IMR-90 (cell line): ENCODE data around the gene ADIG. TPM values are rescaled to one million over a fixed set of nuclear protein-coding genes. Genes with fewer than 3 reads are reported as not detected.

Experiments used
- ATAC-seq: fragments of 200-7000 bp; cut with Tn5 transposase; 2 replicates; pipeline ENCODE4 v1.9.1; 2020; ENCODE audit warnings: low read depth, mild to moderate bottlenecking, moderate library complexity
- BruUV-seq: library from RNA; stranded (reverse); fragments of 400-500 nt; replicated peaks from 2 replicates; lab custom pipeline; 2021; lab: Mats Ljungman, UMichigan
- CTCF ChIA-PET: fragments of 300-600 bp; formaldehyde crosslinking; extraction: SDS; loops from one replicate; lab custom pipeline; 2021; ENCODE audit warnings: antibody characterized with exemption; lab: Yijun Ruan, JAX
- POLR2A ChIA-PET: fragments of 300-600 bp; sonication (Branson Sonifier 250); formaldehyde crosslinking; loops from one replicate; lab custom pipeline; 2022; ENCODE audit warnings: antibody characterized with exemption; ENCODE audit not compliant: unreplicated experiment; lab: Charles Lee
- DNase-seq: peaks from one replicate; pipeline ENCODE4 v3.0.0; 2013
- H2AFZ ChIP-seq: replicated peaks from 2 replicates; pipeline ENCODE3; 2013; ENCODE audit warnings: low read length, mild to moderate bottlenecking; ENCODE audit not compliant: poor library complexity
- H2AK5ac ChIP-seq: 2 replicates; pipeline ENCODE4 v1.6.1; 2013; ENCODE audit warnings: low read depth, low read length, inconsistent platforms
- H2AK9ac ChIP-seq: replicated peaks from 2 replicates; pipeline ENCODE3; 2013; ENCODE audit warnings: mild to moderate bottlenecking, low read depth, low read length, moderate library complexity; ENCODE audit not compliant: poor library complexity
- H2BK120ac ChIP-seq: 2 replicates; pipeline ENCODE4 v1.6.1; 2013; ENCODE audit warnings: low read depth, low read length, inconsistent platforms
- H2BK15ac ChIP-seq: 3 replicates; pipeline ENCODE4 v1.6.1; 2013; ENCODE audit warnings: low read depth, low read length, inconsistent platforms
- H2BK20ac ChIP-seq: 2 replicates; pipeline ENCODE4 v1.6.1; 2013; ENCODE audit warnings: low read depth, mild to moderate bottlenecking, inconsistent platforms, low read length, moderate library complexity
- H2BK5ac ChIP-seq: 2 replicates; pipeline ENCODE4 v1.6.1; 2013; ENCODE audit warnings: mild to moderate bottlenecking, low read depth, low read length, inconsistent platforms; ENCODE audit not compliant: poor library complexity, severe bottlenecking
- H3K14ac ChIP-seq: replicated peaks from 2 replicates; pipeline ENCODE4 v1.6.1; 2013; ENCODE audit warnings: low read depth, low read length, inconsistent platforms
- H3K18ac ChIP-seq: 2 replicates; pipeline ENCODE4 v1.6.1; 2013; ENCODE audit warnings: low read depth, low read length, control low read depth
- H3K23ac ChIP-seq: 2 replicates; pipeline ENCODE4 v1.6.1; 2013; ENCODE audit warnings: low read depth, low read length, inconsistent platforms
- H3K27ac ChIP-seq: 2 replicates; pipeline ENCODE4 v1.5.1; 2013; ENCODE audit warnings: mild to moderate bottlenecking, control low read depth, low read length; ENCODE audit not compliant: insufficient read depth
- H3K27me3 ChIP-seq: 2 replicates; pipeline ENCODE4 v1.6.1; 2013; ENCODE audit warnings: low read length; ENCODE audit not compliant: control insufficient read depth, insufficient read depth
- H3K36me3 ChIP-seq: 2 replicates; pipeline ENCODE4 v1.6.1; 2013; ENCODE audit warnings: low read length, mixed read lengths; ENCODE audit not compliant: control insufficient read depth, insufficient read depth
- H3K4ac ChIP-seq: 2 replicates; pipeline ENCODE4 v1.6.1; 2013; ENCODE audit warnings: low read depth, low read length, inconsistent platforms
- H3K4me1 ChIP-seq: 2 replicates; pipeline ENCODE4 v1.6.1; 2013; ENCODE audit warnings: low read length, mixed read lengths; ENCODE audit not compliant: control insufficient read depth, insufficient read depth
- H3K4me2 ChIP-seq: 2 replicates; pipeline ENCODE4 v1.6.1; 2013; ENCODE audit warnings: low read depth, mild to moderate bottlenecking, control low read depth, low read length, moderate library complexity
- H3K4me3 ChIP-seq: 2 replicates; pipeline ENCODE4 v1.5.1; 2013; ENCODE audit warnings: low read depth, mild to moderate bottlenecking, control low read depth, low read length, moderate library complexity; ENCODE audit not compliant: insufficient read depth
- H3K56ac ChIP-seq: 2 replicates; pipeline ENCODE4 v1.6.1; 2013; ENCODE audit warnings: low read length, inconsistent platforms; ENCODE audit not compliant: insufficient read depth; ENCODE audit errors: extremely low read depth
- H3K79me1 ChIP-seq, 2 experiments: 2 replicates each; pipeline ENCODE4 v1.6.1; 2013; ENCODE audit warnings: low read length in 2 of 2, inconsistent platforms in 1 of 2, low read depth in 1 of 2
- H3K9ac ChIP-seq: 2 replicates; pipeline ENCODE4 v1.6.1; 2013; ENCODE audit warnings: low read depth, low read length, control low read depth
- H3K9me1 ChIP-seq: 2 replicates; pipeline ENCODE4 v1.6.1; 2013; ENCODE audit warnings: low read length, inconsistent platforms; ENCODE audit not compliant: insufficient read depth
- H3K9me3 ChIP-seq: 2 replicates; pipeline ENCODE4 v1.6.1; 2013; ENCODE audit warnings: low read length; ENCODE audit not compliant: control insufficient read depth, insufficient read depth
- H4K20me1 ChIP-seq: 2 replicates; pipeline ENCODE4 v1.6.1; 2013; ENCODE audit warnings: low read length, inconsistent platforms; ENCODE audit not compliant: insufficient read depth
- H4K5ac ChIP-seq: 2 replicates; pipeline ENCODE4 v1.6.1; 2013; ENCODE audit warnings: mild to moderate bottlenecking, low read depth, low read length, control low read depth
- H4K8ac ChIP-seq, 2 experiments: 2 replicates each; pipeline ENCODE4 v1.6.1; 2013; ENCODE audit warnings: low read depth in 2 of 2, low read length in 2 of 2, control low read depth in 1 of 2, inconsistent platforms in 1 of 2
- H4K91ac ChIP-seq: 2 replicates; pipeline ENCODE4 v1.6.1; 2013; ENCODE audit warnings: low read depth, low read length, inconsistent platforms; ENCODE audit not compliant: insufficient read depth
- BHLHE40 ChIP-seq: fragments of 150-350 bp; IDR thresholded peaks from 2 replicates; pipeline ENCODE4 v1.6.1; 2016; ENCODE audit warnings: mild to moderate bottlenecking, low read depth, low read length
- CEBPB ChIP-seq: IDR thresholded peaks from 2 replicates; pipeline ENCODE4 v1.6.1; 2012; ENCODE audit warnings: low read depth, low read length, improper control_type of control experiment
- CHD1 ChIP-seq: IDR thresholded peaks from 2 replicates; pipeline ENCODE4 v1.6.1; 2012; ENCODE audit warnings: low read depth, low read length, improper control_type of control experiment
- FOS ChIP-seq: fragments of 150-350 bp; IDR thresholded peaks from 2 replicates; pipeline ENCODE4 v1.6.1; 2016; ENCODE audit warnings: low read depth, low read length
- MAFK ChIP-seq: IDR thresholded peaks from 2 replicates; pipeline ENCODE4 v1.6.1; 2012; ENCODE audit warnings: low read depth, low read length, improper control_type of control experiment
- MAZ ChIP-seq: IDR thresholded peaks from 2 replicates; pipeline ENCODE4 v1.6.1; 2012; ENCODE audit warnings: low read depth, mild to moderate bottlenecking, low read length, improper control_type of control experiment, moderate library complexity, borderline replicate concordance
- MXI1 ChIP-seq: IDR thresholded peaks from 2 replicates; pipeline ENCODE4 v1.6.1; 2012; ENCODE audit warnings: low read depth, mild to moderate bottlenecking, low read length, moderate library complexity, borderline replicate concordance
- NFE2L2 ChIP-seq: fragments of 150-350 bp; IDR thresholded peaks from 2 replicates; pipeline ENCODE4 v1.6.1; 2016; ENCODE audit warnings: low read depth, mild to moderate bottlenecking, low read length
- POLR2A ChIP-seq: IDR thresholded peaks from 2 replicates; pipeline ENCODE4 v1.6.1; 2012; ENCODE audit warnings: mild to moderate bottlenecking, low read depth, low read length
- RAD21 ChIP-seq: IDR thresholded peaks from 2 replicates; pipeline ENCODE4 v1.6.1; 2012; ENCODE audit warnings: low read length, improper control_type of control experiment
- RCOR1 ChIP-seq: IDR thresholded peaks from 2 replicates; pipeline ENCODE4 v1.6.1; 2012; ENCODE audit warnings: mild to moderate bottlenecking, low read length, improper control_type of control experiment; ENCODE audit not compliant: insufficient replicate concordance
- RFX5 ChIP-seq: IDR thresholded peaks from 2 replicates; pipeline ENCODE4 v1.8.0; 2012; ENCODE audit warnings: low read depth, mild to moderate bottlenecking, low read length, moderate library complexity
- SMC3 ChIP-seq: fragments of 150-350 bp; IDR thresholded peaks from 2 replicates; pipeline ENCODE4 v1.6.1; 2016; ENCODE audit warnings: low read depth, mild to moderate bottlenecking, antibody characterized with exemption, low read length, moderate library complexity
- dilution Hi-C: fragments of 300-500 bp; cut with HindIII; formaldehyde crosslinking; loops from one replicate; pipeline ENCODE4 v1.14.3; 2018; ENCODE audit warnings: low sequenced_read_pairs; ENCODE audit not compliant: unreplicated experiment
- in situ Hi-C: fragments of 300-500 bp; cut with MboI; formaldehyde crosslinking; loops from 3 replicates; pipeline ENCODE4 v1.14.3; 2019; ENCODE audit warnings: low sequenced_read_pairs, inconsistent platforms, mixed read lengths
- intact Hi-C: fragments of 100-400 bp; cut with micrococcal nuclease; formaldehyde crosslinking; loops from 2 replicates; pipeline ENCODE4 v1.10.0; 2022
- polyA plus RNA-seq, 3 experiments: library from polyadenylated mRNA; depleted of rRNA; stranded (reverse); fragments of >200 nt; gene quantifications; 2 replicates each; pipeline ENCODE4 v1.2.3, GENCODE V29; 2012; ENCODE audit warnings: low replicate concordance in 1 of 3
- total RNA-seq: library from RNA; depleted of rRNA; stranded (reverse); fragments of >200 nt; gene quantifications from 2 replicates; pipeline ENCODE4 v1.2.3, GENCODE V29; 2012
- TF ChIP-seq, protein P1 (sequence below): conservative IDR thresholded peaks from 2 replicates; pipeline ENCODE4 v1.5.1; 2012; ENCODE audit warnings: mild to moderate bottlenecking, low read depth, low read length, improper control_type of control experiment
- TF ChIP-seq, protein P2 (sequence below): fragments of 150-350 bp; IDR thresholded peaks from 2 replicates; pipeline ENCODE4 v1.6.1; 2016; ENCODE audit warnings: low read depth, mild to moderate bottlenecking, low read length, moderate library complexity, borderline replicate concordance
- TF ChIP-seq, protein P3 (sequence below): fragments of 150-350 bp; IDR thresholded peaks from 2 replicates; pipeline ENCODE4 v1.6.1; 2017; ENCODE audit warnings: mild to moderate bottlenecking, antibody characterized with exemption, low read length, low read depth

The ADIG gene
- total and polyA plus RNA-seq, 2 of the 4 experiments (the other 2 are of a cell fraction), result not detected

DNA sequence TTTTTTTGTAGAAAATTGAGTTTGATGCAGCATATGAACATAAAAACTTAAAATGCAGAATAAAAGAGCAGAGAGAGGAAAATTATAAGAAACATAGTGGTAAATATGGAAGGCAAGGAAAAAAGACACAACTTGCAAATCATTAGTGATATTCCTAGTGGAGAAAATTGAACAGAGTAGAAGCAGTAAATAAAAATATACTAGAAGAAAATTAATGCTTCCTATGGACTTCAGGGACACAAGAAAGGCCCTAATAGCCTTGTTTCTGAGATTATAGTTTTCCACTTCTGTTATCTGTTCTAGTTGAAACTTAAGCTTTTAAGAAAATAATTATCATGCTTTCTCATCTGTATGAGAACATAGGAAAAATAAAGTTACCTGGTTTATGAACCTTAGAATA lies 25.6 kb upstream of the ADIG start:
- H2BK15ac ChIP-seq, result no peak overlapping the region
- H2BK20ac ChIP-seq, result no peak overlapping the region
- in situ Hi-C loops (no loop called here), dilution Hi-C loops (no loop called here), intact Hi-C loops (loop anchor here (5.0 kb wide), 1 partner anchor 33 kb away; no protein-coding TSS in a partner anchor)
- no peak overlapping the region for H3K4ac ChIP-seq
- no peak overlapping the region for H3K27ac ChIP-seq
- H3K23ac ChIP-seq, result no peak overlapping the region
- H3K27me3 ChIP-seq, result no peaks in the 10 kb centered on the region
- H4K91ac ChIP-seq, result no peak overlapping the region
- DNase-seq (no peak), ATAC-seq (no peak)
- H3K4me3 ChIP-seq, result no peak overlapping the region
- no peaks in the 10 kb centered on the region for H3K4me1 ChIP-seq
- no peak overlapping the region for H2BK5ac ChIP-seq
- H3K79me1 ChIP-seq, result no peaks in the 10 kb centered on the region; a peak in 1 of 4 replicates
- H2AK5ac ChIP-seq, result no peak overlapping the region
- H3K56ac ChIP-seq, result no peak overlapping the region
- H3K36me3 ChIP-seq, result peaks cover 29% of the 10 kb centered on the region
- H3K14ac ChIP-seq, result no peak overlapping the region
- no peak overlapping the region for H4K8ac ChIP-seq
- BruUV-seq, result no TSS peak
- H2AK9ac ChIP-seq, result no peak overlapping the region
- no peaks in the 10 kb centered on the region for H4K20me1 ChIP-seq
- ChIA-PET CTCF (no interaction called here), POLR2A (no interaction called here)
- H3K9me1 ChIP-seq, result no peaks in the 10 kb centered on the region
- TF ChIP-seq NFE2L2, result no peak
- TF ChIP-seq RFX5, result no peak
- TF ChIP-seq, protein P1, sequence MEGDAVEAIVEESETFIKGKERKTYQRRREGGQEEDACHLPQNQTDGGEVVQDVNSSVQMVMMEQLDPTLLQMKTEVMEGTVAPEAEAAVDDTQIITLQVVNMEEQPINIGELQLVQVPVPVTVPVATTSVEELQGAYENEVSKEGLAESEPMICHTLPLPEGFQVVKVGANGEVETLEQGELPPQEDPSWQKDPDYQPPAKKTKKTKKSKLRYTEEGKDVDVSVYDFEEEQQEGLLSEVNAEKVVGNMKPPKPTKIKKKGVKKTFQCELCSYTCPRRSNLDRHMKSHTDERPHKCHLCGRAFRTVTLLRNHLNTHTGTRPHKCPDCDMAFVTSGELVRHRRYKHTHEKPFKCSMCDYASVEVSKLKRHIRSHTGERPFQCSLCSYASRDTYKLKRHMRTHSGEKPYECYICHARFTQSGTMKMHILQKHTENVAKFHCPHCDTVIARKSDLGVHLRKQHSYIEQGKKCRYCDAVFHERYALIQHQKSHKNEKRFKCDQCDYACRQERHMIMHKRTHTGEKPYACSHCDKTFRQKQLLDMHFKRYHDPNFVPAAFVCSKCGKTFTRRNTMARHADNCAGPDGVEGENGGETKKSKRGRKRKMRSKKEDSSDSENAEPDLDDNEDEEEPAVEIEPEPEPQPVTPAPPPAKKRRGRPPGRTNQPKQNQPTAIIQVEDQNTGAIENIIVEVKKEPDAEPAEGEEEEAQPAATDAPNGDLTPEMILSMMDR, result no peak
- TF ChIP-seq, protein P2, sequence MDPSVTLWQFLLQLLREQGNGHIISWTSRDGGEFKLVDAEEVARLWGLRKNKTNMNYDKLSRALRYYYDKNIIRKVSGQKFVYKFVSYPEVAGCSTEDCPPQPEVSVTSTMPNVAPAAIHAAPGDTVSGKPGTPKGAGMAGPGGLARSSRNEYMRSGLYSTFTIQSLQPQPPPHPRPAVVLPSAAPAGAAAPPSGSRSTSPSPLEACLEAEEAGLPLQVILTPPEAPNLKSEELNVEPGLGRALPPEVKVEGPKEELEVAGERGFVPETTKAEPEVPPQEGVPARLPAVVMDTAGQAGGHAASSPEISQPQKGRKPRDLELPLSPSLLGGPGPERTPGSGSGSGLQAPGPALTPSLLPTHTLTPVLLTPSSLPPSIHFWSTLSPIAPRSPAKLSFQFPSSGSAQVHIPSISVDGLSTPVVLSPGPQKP, result no peak
- TF ChIP-seq SMC3, result no peak
- TF ChIP-seq MAZ, result no peak
- TF ChIP-seq, protein P3, sequence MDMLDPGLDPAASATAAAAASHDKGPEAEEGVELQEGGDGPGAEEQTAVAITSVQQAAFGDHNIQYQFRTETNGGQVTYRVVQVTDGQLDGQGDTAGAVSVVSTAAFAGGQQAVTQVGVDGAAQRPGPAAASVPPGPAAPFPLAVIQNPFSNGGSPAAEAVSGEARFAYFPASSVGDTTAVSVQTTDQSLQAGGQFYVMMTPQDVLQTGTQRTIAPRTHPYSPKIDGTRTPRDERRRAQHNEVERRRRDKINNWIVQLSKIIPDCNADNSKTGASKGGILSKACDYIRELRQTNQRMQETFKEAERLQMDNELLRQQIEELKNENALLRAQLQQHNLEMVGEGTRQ, result no peak
- no peak for TF ChIP-seq FOS
- no peak for TF ChIP-seq BHLHE40
- TF ChIP-seq RCOR1, result no peak
- TF ChIP-seq CHD1, result no peak
- no peak for TF ChIP-seq MAFK
- no peak for TF ChIP-seq MXI1
- TF ChIP-seq RAD21, result no peak
- no peak for TF ChIP-seq POLR2A
- no peak for TF ChIP-seq CEBPB
- H3K9ac ChIP-seq, result no peak overlapping the region
- no peaks in the 10 kb centered on the region for H3K9me3 ChIP-seq
- H3K4me2 ChIP-seq, result no peak overlapping the region
- no peak overlapping the region for H4K5ac ChIP-seq
- no peak overlapping the region for H3K18ac ChIP-seq
- no peak overlapping the region for H2AFZ ChIP-seq
- H2BK120ac ChIP-seq, result no peak overlapping the region
